Measurements from ENCODE around the gene OGFR. TPM values are rescaled to one million over a fixed set of nuclear protein-coding genes. Genes with fewer than 3 reads are reported as not detected.
A peak's percentile ranks its signal among the peaks of the same experiment; 100 is the strongest.

Gene OGFR
- total RNA-seq, 6 experiments from 2014 or later: 40.7 to 48.1 (median 47.0) TPM

DNA sequence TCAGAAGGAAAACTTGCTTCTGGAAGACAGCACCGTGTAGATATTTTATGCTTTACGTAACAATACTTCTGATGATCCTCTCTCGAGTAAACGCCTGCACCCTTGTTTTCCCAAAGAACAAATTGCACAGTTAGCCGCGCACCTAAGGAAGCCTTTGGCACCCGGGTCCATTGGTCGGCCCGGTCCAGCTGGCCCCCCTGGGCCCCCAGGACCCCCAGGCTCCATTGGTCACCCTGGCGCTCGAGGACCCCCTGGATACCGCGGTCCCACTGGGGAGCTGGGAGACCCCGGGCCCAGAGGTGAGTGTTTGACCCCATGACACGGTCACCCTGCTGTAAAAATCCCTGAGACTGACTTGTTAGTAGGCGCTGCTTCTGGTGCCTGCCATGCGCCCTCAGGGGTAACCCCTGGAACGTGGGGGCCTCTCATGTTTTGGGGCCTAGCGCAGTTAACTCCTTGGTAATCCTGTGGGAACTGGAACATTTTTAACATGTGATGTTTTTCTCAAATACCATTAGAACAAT is 32.4 kb downstream of the OGFR start:
- Histone ChIP-seq H3K4me1 (peaks cover 0 to 29% (median 4%) of the 10 kb centered on the region in 4 donors), H3K27ac (peak overlapping the region in 2 of 3 donors; percentile 75 to 84), H3K9me3 (no peaks in the 10 kb centered on the region), H3K27me3 (no peaks in the 10 kb centered on the region), H3K4me3 (no peak overlapping the region), H3K36me3 (no peaks in the 10 kb centered on the region)
- WGBS (ENCODE audit: insufficient coverage, low coverage, low lambda C conversion rate, missing lambda C conversion rate): 87% methylated on average over 8 of the region's 19 CpGs
- DNase-seq (no peak), ATAC-seq (no peak)
- intact Hi-C loops (cut with DNase I): no loop called here
- TF ChIP-seq, protein P1, sequence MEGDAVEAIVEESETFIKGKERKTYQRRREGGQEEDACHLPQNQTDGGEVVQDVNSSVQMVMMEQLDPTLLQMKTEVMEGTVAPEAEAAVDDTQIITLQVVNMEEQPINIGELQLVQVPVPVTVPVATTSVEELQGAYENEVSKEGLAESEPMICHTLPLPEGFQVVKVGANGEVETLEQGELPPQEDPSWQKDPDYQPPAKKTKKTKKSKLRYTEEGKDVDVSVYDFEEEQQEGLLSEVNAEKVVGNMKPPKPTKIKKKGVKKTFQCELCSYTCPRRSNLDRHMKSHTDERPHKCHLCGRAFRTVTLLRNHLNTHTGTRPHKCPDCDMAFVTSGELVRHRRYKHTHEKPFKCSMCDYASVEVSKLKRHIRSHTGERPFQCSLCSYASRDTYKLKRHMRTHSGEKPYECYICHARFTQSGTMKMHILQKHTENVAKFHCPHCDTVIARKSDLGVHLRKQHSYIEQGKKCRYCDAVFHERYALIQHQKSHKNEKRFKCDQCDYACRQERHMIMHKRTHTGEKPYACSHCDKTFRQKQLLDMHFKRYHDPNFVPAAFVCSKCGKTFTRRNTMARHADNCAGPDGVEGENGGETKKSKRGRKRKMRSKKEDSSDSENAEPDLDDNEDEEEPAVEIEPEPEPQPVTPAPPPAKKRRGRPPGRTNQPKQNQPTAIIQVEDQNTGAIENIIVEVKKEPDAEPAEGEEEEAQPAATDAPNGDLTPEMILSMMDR (IDR thresholded peaks at IDR 0.05): no peak
- TF ChIP-seq POLR2A (IDR thresholded peaks at IDR 0.05): no peak

DNA sequence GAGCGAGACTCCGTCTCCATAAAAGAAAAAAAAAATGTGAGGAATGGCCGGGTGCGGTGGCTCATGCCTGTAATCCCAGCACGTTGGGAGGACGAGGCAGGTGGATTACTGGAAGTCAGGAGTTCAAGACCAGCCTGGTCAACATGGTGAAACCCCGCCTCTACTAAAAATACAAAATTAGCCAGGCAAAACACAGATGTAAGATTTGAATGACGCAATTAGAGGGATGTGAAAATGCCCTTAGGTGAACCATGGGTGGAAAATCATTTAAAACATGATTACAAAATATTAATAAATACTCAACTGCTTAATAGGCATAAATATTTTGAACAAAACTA is 33.1 kb downstream of the OGFR start:
- no peaks in the 10 kb centered on the region for H3K36me3 ChIP-seq
- no peak overlapping the region for H3K4me3 ChIP-seq
- no peaks in the 10 kb centered on the region for H3K9me3 ChIP-seq
- intact Hi-C loops (cut with DNase I): no loop called here
- TF ChIP-seq, protein P1 (IDR thresholded peaks at IDR 0.05): no peak
- TF ChIP-seq POLR2A (IDR thresholded peaks at IDR 0.05): no peak
- ATAC-seq (peak in 1 of 4 donors; percentile 7), DNase-seq (no peak)
- no peaks in the 10 kb centered on the region for H3K27me3 ChIP-seq
- peaks cover 0 to 21% (median under 1%) of the 10 kb centered on the region in 4 donors for H3K4me1 ChIP-seq
- H3K27ac ChIP-seq: peak overlapping the region in 2 of 3 donors; percentile 75 to 84
- 40% methylated on average over 6 of the region's 8 CpGs for WGBS (ENCODE audit: insufficient coverage, low coverage, low lambda C conversion rate, missing lambda C conversion rate)

DNA sequence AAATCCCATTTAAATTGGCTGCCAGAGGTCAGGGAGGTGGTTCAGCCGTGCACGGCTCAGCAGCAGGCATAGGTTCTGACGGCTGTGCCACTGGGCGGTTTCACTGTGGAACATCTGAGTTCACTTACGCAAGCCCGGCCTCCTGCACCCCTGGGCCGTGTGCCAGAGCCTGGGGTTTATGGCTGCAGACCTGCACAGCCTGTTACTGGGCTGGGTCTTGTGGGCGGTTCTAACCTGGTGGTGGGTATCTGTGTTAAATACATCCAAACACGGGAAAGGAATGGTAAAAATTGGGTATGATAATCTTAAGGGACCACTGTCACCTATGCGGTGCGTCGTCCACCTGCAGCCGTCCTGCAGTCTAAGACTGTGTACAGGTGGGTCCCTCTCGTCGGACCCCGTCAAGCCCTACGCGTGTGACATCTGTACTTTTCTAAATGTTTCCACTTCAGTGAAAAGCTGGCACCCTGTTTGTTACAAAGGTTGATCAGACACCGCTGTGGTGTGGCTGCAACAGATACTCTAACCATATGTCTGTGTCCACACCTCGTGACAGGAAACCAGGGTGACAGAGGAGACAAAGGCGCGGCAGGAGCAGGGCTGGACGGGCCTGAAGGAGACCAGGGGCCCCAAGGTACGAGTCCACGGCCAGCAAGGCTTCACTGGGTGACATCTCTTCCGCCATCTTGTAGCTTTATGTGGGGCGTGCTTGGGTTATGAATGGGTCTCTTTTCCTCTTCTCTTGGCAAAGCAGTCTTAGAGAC is 33.7 kb downstream of the OGFR start:
- Histone ChIP-seq H3K27me3 (no peaks in the 10 kb centered on the region), H3K4me1 (peaks cover 0 to 16% (median 0%) of the 10 kb centered on the region in 4 donors), H3K36me3 (no peaks in the 10 kb centered on the region), H3K4me3 (no peak overlapping the region), H3K27ac (peak overlapping the region in 2 of 3 donors; percentile 75 to 84), H3K9me3 (no peaks in the 10 kb centered on the region)
- DNase-seq: peak; percentile 89 to 97 (median 96)
- TF ChIP-seq, protein P1 (IDR thresholded peaks at IDR 0.05): no peak
- TF ChIP-seq POLR2A (IDR thresholded peaks at IDR 0.05): no peak
- intact Hi-C loops (cut with DNase I): no loop called here
- WGBS (ENCODE audit: insufficient coverage, low coverage, low lambda C conversion rate, missing lambda C conversion rate): 60% methylated on average over 19 of the region's 27 CpGs
- peak; percentile 89 to 92 (median 90) for ATAC-seq

DNA sequence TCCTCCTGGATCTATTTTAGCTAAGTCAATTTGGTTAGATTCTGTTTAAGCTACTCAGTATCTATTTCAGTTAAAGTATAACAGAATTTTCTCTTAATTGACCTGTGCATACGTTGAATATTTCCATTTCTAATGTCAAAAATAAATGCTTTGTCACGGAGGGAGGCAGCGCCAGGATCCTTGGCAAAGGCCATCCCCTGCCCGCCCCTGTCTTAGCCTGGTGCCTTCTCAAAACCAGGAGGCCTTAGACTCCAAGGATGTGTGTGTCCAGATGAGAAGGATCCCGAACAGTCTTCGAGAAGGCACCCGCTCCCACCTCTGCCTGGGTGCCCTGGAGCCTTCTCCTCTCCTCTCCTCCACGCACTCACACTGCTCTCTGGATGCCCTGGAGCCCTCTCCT is 34.6 kb downstream of the OGFR start:
- DNase-seq: no peak
- H3K36me3 ChIP-seq: no peaks in the 10 kb centered on the region
- intact Hi-C loops (cut with DNase I): no loop called here
- H3K27me3 ChIP-seq: no peaks in the 10 kb centered on the region
- peak overlapping the region in 1 of 3 donors; percentile 84 for H3K27ac ChIP-seq
- ATAC-seq: no peak
- no peaks in the 10 kb centered on the region for H3K9me3 ChIP-seq
- 82% methylated on average over 7 of the region's 8 CpGs for WGBS (ENCODE audit: insufficient coverage, low coverage, low lambda C conversion rate, missing lambda C conversion rate)
- H3K4me1 ChIP-seq: peaks cover 0 to 12% (median 0%) of the 10 kb centered on the region in 4 donors
- TF ChIP-seq, protein P1 (IDR thresholded peaks at IDR 0.05): no peak
- no peak for TF ChIP-seq POLR2A (IDR thresholded peaks at IDR 0.05)
- H3K4me3 ChIP-seq: no peak overlapping the region
